K562 (cell line): ENCODE results near the gene TEX264.

ENCODE experiments used
- HNRNPK ChIP-seq: fragments of 200-400 bp; formaldehyde crosslinking; IDR thresholded peaks from one replicate; pipeline ENCODE4 v1.6.1; 2018; ENCODE audit warnings: mild to moderate bottlenecking, low read depth, low read length; ENCODE audit not compliant: poor library complexity, severe bottlenecking
- JUNB ChIP-seq: fragments of 450-650 bp; formaldehyde crosslinking; conservative IDR thresholded peaks from 2 replicates; pipeline ENCODE4 v1.4.0; 2020; ENCODE audit warnings: mild to moderate bottlenecking
- POLR2A ChIP-seq: fragments of 450-650 bp; conservative IDR thresholded peaks from 2 replicates; pipeline ENCODE4 v1.6.1; 2016
- RAD21 ChIP-seq, 2 experiments: fragments of 250-450 bp in 1 of 2; fragments of 450-650 bp in 1 of 2; sonication (Bioruptor Pico) in 1 of 2; formaldehyde crosslinking in 1 of 2; IDR thresholded peaks in 1 of 2; conservative IDR thresholded peaks in 1 of 2; 2 replicates each; pipeline versions ENCODE4 v1.4.0 to v1.8.0; 2020 to 2022; ENCODE audit warnings: mild to moderate bottlenecking in 2 of 2, moderate library complexity in 1 of 2
- TF ChIP-seq, protein P1 (sequence below): fragments of 250-450 bp; sonication (Bioruptor Pico); IDR thresholded peaks from 2 replicates; pipeline ENCODE4 v1.5.1; 2021; ENCODE audit warnings: mild to moderate bottlenecking

DNA sequence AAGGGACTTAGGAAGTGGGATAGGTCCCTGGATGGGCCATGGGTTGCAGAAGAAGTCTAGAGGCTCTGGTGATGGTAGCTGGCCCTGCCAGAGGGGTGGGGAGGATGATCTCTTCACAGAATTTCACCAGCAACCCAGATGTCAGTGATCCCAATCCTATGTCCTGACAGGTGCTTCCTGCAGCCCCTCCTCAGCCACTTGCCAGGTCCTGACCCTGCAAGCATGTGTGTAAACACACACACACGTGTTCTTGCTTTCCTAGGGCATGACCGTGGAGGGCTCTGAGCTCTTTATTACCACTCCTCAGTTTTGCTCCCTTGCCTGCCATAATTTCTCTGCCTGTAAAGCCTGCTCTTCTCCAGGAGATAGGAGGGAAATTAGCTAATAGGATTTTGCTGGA, 12.5 kb downstream of the TEX264 start:
- TF ChIP-seq, protein P1, sequence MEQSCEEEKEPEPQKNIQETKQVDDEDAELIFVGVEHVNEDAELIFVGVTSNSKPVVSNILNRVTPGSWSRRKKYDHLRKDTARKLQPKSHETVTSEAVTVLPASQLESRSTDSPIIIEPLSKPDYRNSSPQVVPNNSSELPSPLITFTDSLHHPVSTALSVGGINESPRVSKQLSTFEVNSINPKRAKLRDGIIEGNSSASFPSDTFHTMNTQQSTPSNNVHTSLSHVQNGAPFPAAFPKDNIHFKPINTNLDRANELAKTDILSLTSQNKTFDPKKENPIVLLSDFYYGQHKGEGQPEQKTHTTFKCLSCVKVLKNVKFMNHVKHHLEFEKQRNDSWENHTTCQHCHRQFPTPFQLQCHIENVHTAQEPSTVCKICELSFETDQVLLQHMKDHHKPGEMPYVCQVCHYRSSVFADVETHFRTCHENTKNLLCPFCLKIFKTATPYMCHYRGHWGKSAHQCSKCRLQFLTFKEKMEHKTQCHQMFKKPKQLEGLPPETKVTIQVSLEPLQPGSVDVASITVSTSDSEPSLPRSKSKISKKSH (CRISPR knock-in tag) = no peak
- no peak for TF ChIP-seq POLR2A
- TF ChIP-seq RAD21 (CRISPR knock-in tag; conservative IDR thresholded peaks at IDR 0.05 in 1 of 2, IDR thresholded peaks at IDR 0.05 in 1 of 2) = no peak
- TF ChIP-seq JUNB (CRISPR knock-in tag) = no peak
- TF ChIP-seq HNRNPK = no peak
